Cerebellar nuclear complex (tissue), 1 donor: ENCODE results near the gene CYP3A5.
"Not testable (repeated sequence)": the region's sequence is repeated elsewhere in the genome, so short reads cannot be mapped to it uniquely, and the experiment has no call there.

Experiments used
- DNase-seq, 2 experiments: peaks; one replicate each; lab custom pipeline; 2025; lab: John Stamatoyannopoulos, UW

CYP3A5 gene

DNA sequence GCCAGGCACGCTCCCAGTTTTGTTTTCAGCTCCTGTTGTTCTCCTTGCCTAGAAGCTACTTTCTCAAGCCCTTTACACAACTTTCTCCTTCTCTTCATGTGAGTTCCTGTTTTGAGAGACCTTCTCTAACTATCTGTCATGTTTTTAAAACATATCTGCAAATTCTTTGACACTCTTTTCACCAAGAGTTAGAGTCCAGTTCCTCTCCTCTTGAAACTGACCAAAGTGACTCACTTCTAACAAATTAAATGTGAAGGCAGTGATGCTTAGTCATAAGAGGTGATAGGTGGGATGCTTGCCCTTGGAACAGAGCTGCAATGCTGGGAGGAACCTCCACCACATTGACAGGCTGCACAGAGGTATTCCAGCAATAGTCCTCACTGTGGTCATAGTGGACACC lies 37.8 kb downstream of the CYP3A5 start:
- no peak for DNase-seq

DNA sequence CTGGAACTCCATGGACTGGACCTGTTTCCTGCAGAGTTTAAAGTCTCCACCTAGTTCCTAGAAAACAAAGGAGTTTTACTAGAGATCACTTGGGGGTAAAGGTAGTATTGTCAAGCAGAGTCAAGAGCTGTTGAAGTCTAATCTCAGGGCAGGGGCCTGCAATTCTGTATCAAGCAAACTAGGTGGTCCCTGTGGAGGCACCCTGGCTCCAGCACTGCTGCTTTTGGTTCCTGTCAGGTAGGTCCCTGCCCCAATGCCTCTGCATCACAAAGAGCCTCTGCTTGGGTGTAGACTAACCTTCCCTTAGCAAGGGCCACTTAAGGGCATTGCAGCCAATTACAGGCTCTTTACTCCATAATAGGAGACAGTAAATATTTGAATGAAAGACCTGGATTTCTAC lies 40.5 kb downstream of the CYP3A5 start:
- no peak for DNase-seq

DNA sequence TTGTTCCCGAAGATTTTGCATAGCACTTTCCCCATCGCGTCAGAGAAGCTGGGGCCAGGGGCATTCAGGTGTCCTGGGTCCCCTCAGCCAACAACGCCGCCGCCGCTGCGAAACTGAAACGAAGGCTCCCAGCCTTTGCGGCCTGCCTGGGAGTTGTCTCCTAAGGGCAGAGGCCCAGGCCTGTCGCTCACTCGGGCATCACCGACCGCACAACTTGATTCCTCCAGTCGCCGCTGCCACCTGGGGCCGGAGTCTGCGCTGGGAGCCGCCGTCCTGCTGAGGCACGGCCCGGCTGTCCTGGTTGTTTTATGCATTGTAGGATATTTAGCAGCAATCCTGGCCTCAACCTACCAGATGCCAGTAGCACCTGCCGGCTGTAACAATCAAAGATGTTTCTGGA lies 41.1 kb downstream of the CYP3A5 start:
- no peak for DNase-seq

DNA sequence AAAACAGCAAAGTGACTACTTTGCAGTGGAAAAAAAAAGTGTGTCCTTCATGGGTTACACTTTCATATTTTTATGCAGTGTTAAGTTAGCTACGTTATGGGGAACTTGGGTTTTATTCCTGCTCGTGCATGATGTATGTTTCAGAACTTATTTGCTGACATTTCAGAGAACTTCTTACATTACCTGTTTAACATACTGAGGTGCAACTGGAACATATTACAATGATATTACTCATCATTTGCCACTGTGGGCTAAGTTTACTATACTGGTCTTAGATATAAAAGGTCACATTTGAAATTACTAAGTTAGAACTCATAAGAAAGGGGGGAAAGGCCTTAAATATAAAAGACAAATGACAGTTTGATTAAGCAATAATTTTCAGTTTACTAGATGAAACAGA lies 42.4 kb downstream of the CYP3A5 start:
- DNase-seq, result not testable (repeated sequence)

DNA sequence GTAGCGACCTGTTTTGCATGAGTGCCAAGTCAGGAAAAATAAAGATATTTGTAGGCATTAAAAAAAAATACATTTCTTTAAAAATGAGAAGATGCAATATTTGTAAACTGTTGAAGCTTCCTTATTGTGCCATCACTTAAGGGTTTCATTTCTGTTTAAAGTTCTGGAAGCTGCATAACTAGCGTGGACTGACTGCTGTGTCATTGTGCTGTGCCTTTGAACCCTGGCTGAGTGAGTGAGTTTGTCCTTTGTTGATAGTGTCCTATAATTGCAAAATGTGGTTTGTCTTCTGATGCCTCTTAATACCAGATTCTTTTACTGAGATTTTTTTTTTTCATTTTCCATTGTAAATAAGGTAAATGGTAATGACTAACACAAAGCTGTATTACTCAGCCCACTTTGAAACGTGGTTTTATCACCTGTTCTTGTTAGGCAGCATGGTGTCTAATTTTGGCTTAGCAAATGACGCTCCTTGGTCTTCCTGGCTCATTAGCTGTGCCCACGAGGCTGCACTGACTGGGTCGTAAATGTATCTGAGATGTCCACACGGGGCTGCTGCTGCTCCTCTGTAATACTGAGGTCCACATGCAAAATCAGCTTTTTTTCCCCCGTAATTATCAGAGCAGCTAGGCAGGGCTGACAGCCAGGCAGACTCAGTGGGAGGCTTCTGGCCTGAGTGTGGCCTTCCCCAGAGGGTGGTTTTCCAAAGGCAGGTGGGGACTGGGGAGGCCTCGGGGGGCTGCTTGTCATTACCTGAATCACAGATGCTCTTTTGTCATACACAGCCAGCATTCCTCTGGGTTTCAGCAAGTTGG lies 48.3 kb downstream of the CYP3A5 start:
- DNase-seq, result no peak

DNA sequence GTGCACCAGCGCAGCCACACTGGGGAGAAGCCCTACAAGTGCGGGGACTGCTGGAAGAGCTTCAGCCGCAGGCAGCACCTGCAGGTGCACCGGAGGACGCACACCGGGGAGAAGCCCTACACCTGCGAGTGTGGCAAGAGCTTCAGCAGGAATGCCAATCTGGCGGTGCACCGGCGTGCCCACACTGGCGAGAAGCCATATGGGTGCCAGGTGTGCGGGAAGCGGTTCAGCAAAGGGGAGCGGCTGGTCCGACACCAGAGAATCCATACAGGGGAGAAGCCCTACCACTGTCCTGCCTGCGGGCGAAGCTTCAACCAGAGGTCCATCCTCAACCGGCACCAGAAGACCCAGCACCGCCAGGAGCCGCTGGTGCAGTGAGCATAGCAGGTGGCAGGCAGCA lies 50.2 kb downstream of the CYP3A5 start:
- DNase-seq, result no peak

DNA sequence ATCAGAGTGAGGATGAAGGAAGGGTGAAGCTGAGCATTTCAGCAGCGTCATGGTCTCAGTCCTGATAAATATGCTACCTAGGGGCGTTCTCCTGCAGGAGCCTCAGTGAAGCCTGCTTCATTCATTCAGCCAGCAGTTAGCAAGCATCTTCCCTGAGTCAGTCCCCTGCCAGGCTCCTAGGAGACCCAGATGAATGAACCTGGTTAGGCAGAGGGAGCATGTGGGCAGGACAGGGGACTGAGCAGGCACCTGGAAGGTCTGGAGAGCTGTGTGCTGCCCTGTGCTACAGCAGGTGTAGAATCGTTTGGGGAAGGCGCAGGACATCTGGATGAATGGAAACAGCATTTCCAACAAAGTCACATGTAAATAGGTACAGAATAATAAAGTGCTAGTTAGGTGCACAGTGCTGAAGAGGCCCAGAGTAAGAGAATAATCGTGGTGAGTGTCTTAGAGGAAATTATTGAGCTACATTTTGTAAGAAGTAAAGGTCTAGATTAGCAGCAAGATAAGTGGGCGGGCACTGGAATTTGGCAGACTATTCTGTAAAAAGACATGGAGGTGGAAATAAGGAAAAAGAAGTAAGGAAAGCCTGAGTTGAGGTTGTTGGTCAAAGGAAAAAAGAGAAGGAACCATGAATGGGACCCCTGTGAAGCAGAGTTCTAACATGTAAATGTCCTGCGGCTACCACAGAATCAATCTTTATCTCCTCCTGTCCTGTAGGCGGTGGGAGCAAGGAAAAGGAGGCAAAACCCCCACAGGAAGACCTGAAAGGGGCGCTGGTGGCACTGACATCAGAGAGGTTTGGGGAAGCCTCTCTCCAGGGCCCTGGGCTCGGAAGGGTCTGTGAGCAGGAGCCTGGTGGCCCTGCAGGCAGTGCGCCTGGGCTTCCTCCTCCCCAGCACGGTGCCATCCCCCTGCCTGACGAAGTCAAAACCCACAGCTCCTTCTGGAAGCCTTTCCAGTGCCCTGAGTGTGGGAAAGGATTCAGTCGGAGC lies 51.0 kb downstream of the CYP3A5 start:
- DNase-seq, result no peak

DNA sequence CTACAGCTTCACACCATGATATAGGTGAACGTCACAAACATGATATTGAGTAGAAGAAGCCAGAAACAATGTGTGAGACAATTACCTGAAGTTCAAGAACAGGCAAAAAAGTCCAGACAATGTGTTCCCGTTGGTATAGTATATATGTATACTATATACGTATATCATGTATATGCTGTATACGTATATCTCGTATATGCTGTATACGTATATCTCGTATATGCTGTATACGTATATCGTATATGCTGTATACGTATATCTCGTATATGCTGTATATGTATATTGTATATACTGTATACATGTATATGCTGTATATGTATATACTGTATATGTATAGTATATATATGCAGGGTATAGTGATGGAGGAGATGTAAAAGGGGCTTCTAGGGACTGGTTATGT lies 52.3 kb downstream of the CYP3A5 start:
- DNase-seq, result no peak

DNA sequence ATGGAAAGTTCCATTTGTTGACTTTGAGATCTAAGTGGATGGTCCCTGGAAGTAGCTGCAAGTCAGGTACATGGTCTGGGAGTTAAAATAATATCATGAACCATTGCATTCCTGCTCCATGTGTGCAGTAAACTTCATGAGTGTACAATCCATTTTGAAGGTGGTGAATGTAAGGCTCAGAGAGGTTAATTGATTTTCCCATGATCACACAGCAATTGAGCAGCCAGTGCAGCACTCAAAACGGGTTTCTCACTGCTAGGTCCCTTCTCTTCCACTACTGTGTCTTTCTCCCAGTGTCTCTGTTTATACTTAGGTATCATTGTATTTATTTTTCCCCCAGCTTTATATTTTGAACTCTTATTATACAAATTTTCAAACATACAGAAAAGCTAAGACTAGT lies 53.1 kb downstream of the CYP3A5 start:
- DNase-seq, result no peak

DNA sequence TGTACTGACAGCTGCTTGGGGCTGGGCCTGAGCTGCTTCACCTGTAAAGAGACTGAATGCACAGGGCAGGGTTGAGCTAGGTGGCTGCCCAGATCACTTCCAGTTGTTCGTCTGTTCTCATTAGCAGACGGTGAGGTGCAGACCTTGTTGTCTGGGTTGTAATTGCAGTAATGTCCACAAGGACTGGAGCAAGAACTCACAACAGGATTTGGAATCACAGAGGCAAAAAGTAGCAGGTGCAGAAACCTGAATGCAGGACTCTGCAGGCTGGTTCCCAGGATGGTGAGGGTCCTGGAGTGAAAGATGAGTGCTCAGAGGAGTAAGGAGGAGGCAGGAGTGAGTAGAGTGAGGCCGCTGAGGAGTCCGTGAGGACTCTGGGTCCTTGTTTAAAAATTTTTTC lies 53.8 kb downstream of the CYP3A5 start:
- DNase-seq, result no peak

DNA sequence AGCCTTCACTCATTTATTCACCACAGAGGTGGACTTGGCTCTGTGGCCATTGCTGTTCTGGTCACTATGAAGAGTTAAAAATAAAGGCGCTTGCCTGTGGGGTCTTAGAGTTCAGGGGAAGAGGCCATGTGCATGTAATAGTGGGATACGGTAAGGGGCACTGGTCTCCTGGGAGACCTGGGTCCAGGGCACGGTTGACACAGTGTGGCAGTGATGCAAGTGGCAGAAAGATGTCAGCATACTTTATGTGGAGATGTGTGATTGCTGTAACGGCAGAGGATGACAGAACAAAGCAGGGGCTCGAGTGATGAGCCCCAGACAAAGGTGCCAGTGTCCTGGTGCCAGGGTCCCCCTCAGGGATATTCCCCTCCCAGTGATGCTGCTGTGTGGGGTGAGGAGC lies 54.5 kb downstream of the CYP3A5 start:
- DNase-seq, result no peak

DNA sequence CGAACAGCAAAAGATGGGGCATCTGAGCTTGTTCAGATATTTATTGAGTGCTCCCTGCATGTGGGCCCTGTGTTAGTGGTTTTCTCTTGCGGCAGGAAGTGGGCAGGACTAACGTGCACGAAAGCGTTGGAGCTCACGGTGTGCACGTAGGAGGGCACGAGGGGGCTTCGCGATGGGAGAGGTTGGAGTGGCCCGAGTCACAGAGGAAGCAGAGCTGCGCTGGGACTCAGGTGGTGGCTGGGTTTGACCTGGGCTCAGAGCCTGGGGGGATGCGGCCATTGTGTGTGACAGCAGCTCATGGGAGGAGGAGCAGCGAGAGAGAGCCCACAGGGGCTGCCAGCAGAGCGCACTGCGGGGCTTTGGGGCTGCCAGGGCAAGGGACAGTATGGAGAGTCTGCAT lies 55.3 kb downstream of the CYP3A5 start:
- DNase-seq, result no peak

DNA sequence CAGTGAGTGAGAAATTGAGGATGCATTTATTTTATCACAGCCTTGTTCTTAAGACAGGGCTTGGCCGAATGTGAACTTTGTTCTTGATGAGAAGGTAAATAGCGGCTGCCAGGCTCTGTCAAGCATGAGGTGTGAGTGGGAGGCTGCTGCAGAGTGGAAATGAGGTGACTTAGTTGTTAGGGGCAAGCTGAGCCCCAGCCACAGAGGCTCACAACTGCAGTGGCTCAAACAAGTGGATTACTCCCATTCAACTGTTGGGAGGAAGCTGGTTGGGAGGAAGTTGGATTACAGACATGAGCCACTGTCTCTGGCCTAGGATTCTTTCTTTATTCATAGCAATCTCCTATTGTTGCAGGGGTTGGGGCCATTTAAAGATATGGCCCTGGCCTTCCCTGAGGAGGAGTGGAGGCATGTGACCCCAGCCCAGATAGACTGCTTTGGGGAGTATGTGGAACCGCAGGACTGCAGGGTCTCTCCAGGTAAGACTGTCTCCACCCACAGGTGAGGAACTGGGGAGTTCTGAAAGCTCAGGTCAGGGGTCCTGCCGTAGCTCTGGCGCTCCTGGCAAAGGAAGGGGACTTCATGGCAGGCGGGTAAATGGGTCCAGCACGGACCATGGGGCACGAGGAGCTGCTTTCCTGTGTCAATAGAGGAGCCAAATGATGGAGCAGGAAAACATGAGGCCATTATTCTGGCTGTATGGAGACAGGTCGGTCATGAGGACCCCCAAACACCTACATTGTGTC lies 55.9 kb downstream of the CYP3A5 start:
- DNase-seq, result no peak

DNA sequence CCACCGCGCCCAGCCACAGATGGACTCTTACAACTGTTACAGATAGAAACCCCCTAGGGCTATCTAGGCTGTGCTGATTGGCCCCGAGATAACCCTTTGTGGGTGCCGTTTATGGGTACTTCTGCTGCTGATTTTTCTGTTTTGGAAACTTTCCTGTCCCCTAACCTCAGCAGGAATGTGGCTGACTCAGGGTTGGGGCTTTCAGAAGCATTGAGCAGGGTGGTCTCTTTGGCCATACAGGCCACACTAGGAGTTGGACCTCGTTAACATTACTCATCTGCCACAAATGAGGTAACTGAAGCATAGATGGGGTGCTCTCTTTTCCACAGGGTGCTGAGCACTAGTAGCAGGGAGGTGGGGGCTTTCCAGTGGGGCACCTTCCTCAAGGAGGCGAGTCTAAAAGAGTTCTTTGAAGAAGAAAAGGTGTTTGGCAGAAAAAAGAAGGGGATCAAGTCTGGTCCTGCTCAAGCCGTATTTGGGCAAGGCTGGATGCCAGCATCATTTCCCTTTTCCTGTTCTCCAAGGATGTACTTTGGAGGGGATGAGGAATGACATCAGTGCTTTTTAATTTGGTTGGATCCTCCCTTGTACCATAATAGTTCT lies 56.6 kb downstream of the CYP3A5 start:
- DNase-seq, result no peak

DNA sequence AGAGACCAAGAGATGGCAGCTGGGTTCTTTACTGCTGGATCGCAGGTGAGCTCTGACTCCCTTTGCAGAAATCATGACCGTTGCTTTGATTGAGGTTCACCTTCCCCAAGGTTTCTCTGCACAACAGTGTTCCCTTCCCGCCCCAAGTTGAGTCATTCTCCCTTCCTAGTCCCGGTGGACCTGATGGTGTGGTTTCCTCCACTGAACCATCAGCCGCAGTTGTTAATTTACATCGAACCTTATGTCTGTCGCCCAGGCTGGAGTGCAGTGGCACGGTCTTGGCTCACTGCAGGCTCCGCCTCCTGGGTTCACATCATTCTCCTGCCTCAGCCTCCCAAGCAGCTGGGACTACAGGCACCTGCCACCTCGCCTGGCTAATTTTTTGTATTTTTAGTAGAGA lies 57.2 kb downstream of the CYP3A5 start:
- DNase-seq, result no peak

DNA sequence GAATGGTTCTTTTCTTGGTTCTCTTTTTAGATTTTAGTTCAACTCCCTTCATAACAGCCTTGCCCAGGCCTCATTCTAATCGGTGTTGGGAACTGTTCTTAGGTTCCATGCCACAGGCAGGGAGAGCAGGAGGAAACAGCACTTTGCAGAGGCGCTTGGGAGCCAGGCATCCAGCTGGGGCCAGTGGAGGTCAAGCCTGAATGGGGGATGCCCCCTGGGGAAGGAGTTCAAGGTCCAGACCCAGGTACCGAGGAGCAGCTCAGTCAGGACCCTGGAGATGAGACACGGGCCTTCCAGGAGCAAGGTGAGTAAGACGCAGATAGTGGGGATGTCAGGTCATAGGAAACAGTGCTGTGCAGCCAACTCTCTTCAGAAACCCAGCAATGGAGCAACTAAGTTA lies 58.5 kb downstream of the CYP3A5 start:
- DNase-seq, result no peak

DNA sequence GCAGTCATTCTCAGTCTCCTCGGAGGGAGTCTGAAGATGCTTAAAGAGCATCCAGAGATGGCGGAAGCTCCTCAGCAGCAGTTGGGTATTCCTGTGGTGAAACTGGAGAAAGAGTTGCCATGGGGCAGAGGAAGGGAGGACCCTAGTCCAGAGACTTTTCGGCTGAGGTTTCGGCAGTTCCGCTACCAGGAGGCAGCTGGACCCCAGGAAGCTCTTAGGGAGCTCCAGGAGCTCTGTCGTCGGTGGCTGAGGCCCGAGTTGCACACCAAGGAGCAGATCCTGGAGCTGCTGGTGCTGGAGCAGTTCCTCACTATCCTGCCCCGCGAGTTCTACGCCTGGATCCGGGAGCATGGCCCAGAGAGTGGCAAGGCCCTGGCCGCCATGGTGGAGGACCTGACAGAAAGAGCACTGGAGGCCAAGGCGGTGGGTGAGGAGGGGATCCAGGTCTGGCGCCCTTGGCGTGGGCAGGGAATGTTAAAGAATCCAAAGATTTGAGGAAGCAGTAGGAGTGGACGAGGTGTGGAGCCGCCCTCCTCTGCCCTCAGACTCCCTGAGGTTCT lies 60.1 kb downstream of the CYP3A5 start:
- no peak for DNase-seq

DNA sequence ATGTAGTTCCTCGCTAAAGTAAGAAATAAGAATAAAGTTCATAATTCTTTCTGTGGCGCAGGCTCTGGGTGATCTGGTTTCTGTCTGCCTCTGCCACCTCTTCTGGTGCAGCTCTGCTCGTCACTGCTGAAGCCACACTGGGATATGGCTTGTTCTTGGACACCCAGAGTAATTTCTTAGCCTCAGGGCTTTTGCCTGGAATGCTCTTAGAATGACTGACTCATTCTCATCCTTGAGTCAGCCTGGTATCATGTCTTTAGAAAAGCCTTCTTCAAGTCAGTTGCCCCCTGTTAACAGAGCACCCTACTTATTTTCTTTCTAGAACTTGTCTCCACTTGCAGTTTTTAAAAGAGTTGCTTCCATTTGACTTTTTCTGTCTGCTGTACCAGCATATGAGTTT lies 61.1 kb downstream of the CYP3A5 start:
- no peak for DNase-seq

DNA sequence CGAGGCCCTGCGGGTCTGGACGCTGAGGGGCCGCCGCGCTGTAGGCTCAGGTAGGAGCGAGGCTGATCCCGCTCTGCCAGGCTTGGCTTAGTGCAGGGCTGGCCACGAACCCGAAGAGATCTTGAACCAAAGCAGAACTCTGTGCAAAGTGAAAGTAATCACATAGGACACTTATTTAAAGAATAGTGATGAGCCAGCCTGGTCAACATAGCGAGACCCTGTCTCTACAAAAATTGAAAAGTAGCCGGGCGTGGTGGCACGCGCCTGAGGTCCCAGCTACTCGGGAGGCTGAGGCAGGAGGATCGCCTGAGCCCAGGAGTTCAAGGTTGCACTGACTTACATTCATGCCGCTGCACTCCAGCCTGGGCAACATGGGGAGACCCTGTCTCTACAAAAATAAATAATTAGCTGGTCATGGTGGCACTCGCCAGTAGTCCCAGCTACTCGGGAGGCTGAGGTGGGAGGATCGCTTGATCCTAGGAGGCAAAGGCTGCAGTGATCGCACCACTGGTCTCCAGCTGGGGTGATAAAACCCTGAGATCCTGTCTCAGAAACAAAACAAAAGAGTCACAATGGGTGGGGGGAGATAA lies 62.5 kb downstream of the CYP3A5 start:
- DNase-seq, result no peak

DNA sequence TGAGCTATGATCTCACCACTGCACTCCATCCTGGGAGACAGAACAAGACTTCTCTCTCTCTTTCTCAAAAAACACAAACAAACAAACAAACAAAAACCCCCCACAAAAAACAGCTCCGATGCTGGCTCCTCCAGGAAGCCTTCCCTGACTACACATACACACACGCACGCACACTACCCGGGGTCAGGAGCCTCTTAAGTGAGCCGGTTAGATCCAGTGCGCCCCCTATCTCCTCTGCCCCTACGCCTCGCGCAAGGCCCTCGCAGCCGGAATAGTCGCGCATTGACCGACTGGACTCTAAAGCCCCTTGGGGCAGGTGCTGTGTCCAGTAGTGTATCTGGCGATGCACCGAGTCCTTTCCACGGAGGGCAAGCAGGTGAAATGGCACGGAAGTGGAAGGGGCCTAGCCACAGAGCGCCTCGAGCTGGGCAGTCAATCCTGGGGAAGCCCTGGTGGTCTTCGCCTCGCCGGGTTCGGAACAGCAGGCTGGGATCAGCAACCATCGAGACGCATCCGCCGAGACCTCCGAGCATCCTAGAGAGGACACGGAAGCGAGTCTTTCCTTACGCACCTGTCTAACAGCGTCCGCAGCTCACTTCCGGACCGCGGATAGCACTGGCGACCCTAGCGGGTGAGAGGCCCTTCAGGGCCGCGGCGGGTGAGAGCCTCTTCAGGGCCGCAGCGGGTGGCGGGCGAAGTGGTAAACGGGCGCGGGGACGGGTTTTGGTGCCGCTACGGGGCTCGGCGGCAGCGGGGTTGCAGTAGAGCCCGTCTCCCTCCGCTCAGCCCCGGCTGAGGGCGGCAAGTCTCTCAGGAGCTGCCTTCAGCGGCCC lies 63.2 kb downstream of the CYP3A5 start, which contains the start of gene ZSCAN25:
TSS of gene ZSCAN25 (plus strand) at position 588 of the 833 bp plus-strand sequence. CDS start 2,661 bp downstream, outside the sequence.
- peak; percentile 35 to 59 for DNase-seq
